H9 (cell line): ENCODE results near the gene HTR2A. TPM values are rescaled to one million over a fixed set of nuclear protein-coding genes. Genes with fewer than 3 reads are reported as not detected.

Experiments
- DNase-seq: peaks from one replicate; pipeline ENCODE4 v3.0.0-alpha.2; 2017
- H2AFZ ChIP-seq: one replicate; pipeline ENCODE4 v1.6.1; 2013; ENCODE audit warnings: mild to moderate bottlenecking, low read length, control low read depth, moderate library complexity
- H2AK5ac ChIP-seq: 2 replicates; pipeline ENCODE4 v1.6.1; 2013; ENCODE audit warnings: low read length, control low read depth, mixed read lengths; ENCODE audit not compliant: insufficient read length
- H2BK120ac ChIP-seq: one replicate; pipeline ENCODE4 v1.6.1; 2013; ENCODE audit warnings: low read depth, mild to moderate bottlenecking, low read length, control low read depth, inconsistent platforms; ENCODE audit not compliant: poor library complexity, severe bottlenecking
- H2BK12ac ChIP-seq: 2 replicates; pipeline ENCODE4 v1.6.1; 2013; ENCODE audit warnings: low read length, control low read depth, mixed read lengths, low read depth; ENCODE audit not compliant: insufficient read length
- H2BK15ac ChIP-seq: 2 replicates; pipeline ENCODE4 v1.6.1; 2013; ENCODE audit warnings: low read depth, low read length, control low read depth
- H2BK20ac ChIP-seq: one replicate; pipeline ENCODE4 v1.6.1; 2013; ENCODE audit warnings: low read depth, mild to moderate bottlenecking, low read length, control low read depth, inconsistent platforms; ENCODE audit not compliant: poor library complexity, severe bottlenecking
- H2BK5ac ChIP-seq: 2 replicates; pipeline ENCODE4 v1.6.1; 2013; ENCODE audit warnings: low read length, control low read depth, mixed read lengths; ENCODE audit not compliant: insufficient read length
- H3K14ac ChIP-seq: 2 replicates; pipeline ENCODE4 v1.6.1; 2013; ENCODE audit warnings: low read length, control low read depth; ENCODE audit not compliant: insufficient read depth
- H3K18ac ChIP-seq: 2 replicates; pipeline ENCODE4 v1.6.1; 2013; ENCODE audit warnings: low read depth, mild to moderate bottlenecking, mixed read lengths, low read length, control low read depth; ENCODE audit not compliant: insufficient read length
- H3K23ac ChIP-seq: 2 replicates; pipeline ENCODE4 v1.6.1; 2013; ENCODE audit warnings: low read length, control low read depth, mixed read lengths, low read depth; ENCODE audit not compliant: insufficient read length
- H3K23me2 ChIP-seq: 2 replicates; pipeline ENCODE4 v1.6.1; 2013; ENCODE audit warnings: low read depth, mild to moderate bottlenecking, mixed read lengths, low read length, control low read depth; ENCODE audit not compliant: insufficient read length, poor library complexity, severe bottlenecking
- H3K27ac ChIP-seq: 2 replicates; pipeline ENCODE4 v1.5.1; 2013; ENCODE audit warnings: low read length, control low read depth, mixed read lengths, low read depth; ENCODE audit not compliant: insufficient read length
- H3K27me3 ChIP-seq: 2 replicates; pipeline ENCODE4 v1.6.1; 2013; ENCODE audit warnings: low read length, control low read depth, inconsistent platforms; ENCODE audit not compliant: insufficient read depth
- H3K4ac ChIP-seq: 2 replicates; pipeline ENCODE4 v1.6.1; 2013; ENCODE audit warnings: low read depth, mild to moderate bottlenecking, control low read depth, inconsistent platforms, low read length, moderate library complexity
- H3K4me1 ChIP-seq: 2 replicates; pipeline ENCODE4 v1.6.1; 2013; ENCODE audit warnings: low read length, control low read depth, inconsistent platforms; ENCODE audit not compliant: insufficient read depth
- H3K4me2 ChIP-seq: 2 replicates; pipeline ENCODE4 v1.6.1; 2013; ENCODE audit warnings: low read length, control low read depth, mixed read lengths; ENCODE audit not compliant: insufficient read length, insufficient read depth
- H3K56ac ChIP-seq: 2 replicates; pipeline ENCODE4 v1.6.1; 2013; ENCODE audit warnings: low read depth, mild to moderate bottlenecking, mixed read lengths, low read length, control low read depth; ENCODE audit not compliant: insufficient read length
- H3K79me1 ChIP-seq: 2 replicates; pipeline ENCODE4 v1.6.1; 2013; ENCODE audit warnings: low read depth, mild to moderate bottlenecking, moderate library complexity, low read length, control low read depth, inconsistent platforms; ENCODE audit not compliant: insufficient read depth, poor library complexity, severe bottlenecking
- H3K79me2 ChIP-seq: 2 replicates; pipeline ENCODE4 v1.6.1; 2013; ENCODE audit warnings: low read length, control low read depth, inconsistent platforms; ENCODE audit not compliant: insufficient read depth
- H3K9ac ChIP-seq: 2 replicates; pipeline ENCODE4 v1.6.1; 2013; ENCODE audit warnings: low read length, control low read depth, mixed read lengths; ENCODE audit not compliant: insufficient read length; ENCODE audit errors: extremely low read depth
- H3K9me3 ChIP-seq: one replicate; pipeline ENCODE4 v1.6.1; 2013; ENCODE audit warnings: low read depth, low read length, inconsistent platforms; ENCODE audit not compliant: control insufficient read depth
- H3T11ph ChIP-seq: one replicate; pipeline ENCODE4 v1.6.1; 2013; ENCODE audit warnings: mild to moderate bottlenecking, low read length, control low read depth, inconsistent platforms
- H4K20me1 ChIP-seq: one replicate; pipeline ENCODE4 v1.6.1; 2013; ENCODE audit not compliant: control insufficient read depth, insufficient read length, insufficient read depth
- H4K5ac ChIP-seq: 2 replicates; pipeline ENCODE4 v1.6.1; 2013; ENCODE audit warnings: low read depth, mild to moderate bottlenecking, mixed read lengths, low read length, control low read depth; ENCODE audit not compliant: insufficient read length
- H4K8ac ChIP-seq: replicated peaks from 2 replicates; pipeline ENCODE4 v1.6.1; 2013; ENCODE audit warnings: low read length, control low read depth, mixed read lengths, low read depth; ENCODE audit not compliant: insufficient read length
- H4K91ac ChIP-seq: 2 replicates; pipeline ENCODE4 v1.6.1; 2013; ENCODE audit warnings: low read depth, mild to moderate bottlenecking, moderate library complexity, mixed read lengths, low read length, control low read depth; ENCODE audit not compliant: insufficient read length
- H3K27ac Mint-ChIP-seq, 3 experiments: 2 replicates in 2 of 3; 3 replicates in 1 of 3; pipeline ENCODE4 v1.8.0; 2020 to 2021; ENCODE audit warnings: mixed read lengths in 3 of 3, mild to moderate bottlenecking in 1 of 3, moderate library complexity in 1 of 3
- H3K27me3 Mint-ChIP-seq: 2 replicates; pipeline ENCODE4 v1.8.0; 2021; ENCODE audit warnings: low read depth, mild to moderate bottlenecking, moderate library complexity, mixed read lengths
- H3K36me3 Mint-ChIP-seq, 3 experiments: 2 replicates in 2 of 3; 3 replicates in 1 of 3; pipeline ENCODE4 v1.8.0; 2020 to 2021; ENCODE audit warnings: low read depth in 3 of 3, mixed read lengths in 3 of 3; ENCODE audit not compliant: insufficient read depth in 1 of 3
- H3K4me1 Mint-ChIP-seq, 2 experiments: 2 replicates each; pipeline ENCODE4 v1.8.0; 2020; ENCODE audit warnings: mixed read lengths in 2 of 2
- H3K4me3 Mint-ChIP-seq, 2 experiments: 2 replicates in 1 of 2; 3 replicates in 1 of 2; pipeline ENCODE4 v1.8.0; 2020 to 2021; ENCODE audit warnings: mild to moderate bottlenecking in 2 of 2, mixed read lengths in 2 of 2, moderate library complexity in 1 of 2
- H3K9me3 Mint-ChIP-seq, 2 experiments: 2 replicates in 1 of 2; 3 replicates in 1 of 2; pipeline ENCODE4 v1.8.0; 2020; ENCODE audit warnings: mild to moderate bottlenecking in 2 of 2, mixed read lengths in 2 of 2, moderate library complexity in 1 of 2
- WGBS: extraction: QIAGEN DNeasy Blood & Tissue Kit; methylation state at CpG from one replicate; pipeline ENCODE4 v1.1.7; 2013; ENCODE audit warnings: missing lambda C conversion rate, low lambda C conversion rate, mixed read lengths; ENCODE audit not compliant: insufficient read length; ENCODE audit errors: extremely low coverage; 5-methylcytosine and 5-hydroxymethylcytosine counted together
- total RNA-seq: library from RNA; stranded (reverse); gene quantifications from 2 replicates; pipeline ENCODE4 v1.2.1, GENCODE V29; 2021
- TF ChIP-seq, protein P1 (sequence below): fragments of 200-600 bp; sonication (generic); conservative IDR thresholded peaks from 3 replicates; pipeline ENCODE4 v1.8.0; 2021; ENCODE audit warnings: antibody characterized with exemption, mild to moderate bottlenecking

Gene HTR2A
- total RNA-seq, 1 experiment from 2014 or later = not detected

DNA sequence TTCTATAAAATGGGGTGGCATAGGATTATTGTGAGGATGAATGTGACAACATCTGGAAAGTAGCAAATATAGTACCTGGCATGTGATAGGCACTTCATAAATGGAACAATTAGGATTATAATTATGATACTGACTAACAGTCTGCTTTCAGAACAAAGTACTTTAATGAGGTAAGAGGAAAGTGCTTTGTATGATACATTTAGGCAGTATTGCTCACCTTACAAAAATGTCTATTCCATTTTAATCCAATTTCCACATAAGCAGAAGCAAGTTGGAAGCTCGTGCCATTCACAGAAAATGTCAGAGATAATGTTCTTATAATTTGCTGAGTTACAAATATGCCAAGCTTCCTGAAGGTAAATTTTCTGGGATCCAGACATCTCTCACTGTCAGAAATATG, 16.9 kb upstream of the HTR2A start:
- no peaks in the 10 kb centered on the region for H3K27me3 ChIP-seq
- H3K9me3 Mint-ChIP-seq = peaks cover 7% of the 10 kb centered on the region in 2 experiments; a peak in 4 of 5 replicates
- no peak overlapping the region for H3K9ac ChIP-seq
- no peak overlapping the region for H3T11ph ChIP-seq
- H2BK120ac ChIP-seq = no peak overlapping the region
- H2AFZ ChIP-seq = no peak overlapping the region
- no peak overlapping the region for H3K4ac ChIP-seq
- H3K4me2 ChIP-seq = no peak overlapping the region
- peaks cover 4% of the 10 kb centered on the region for H3K9me3 ChIP-seq
- H4K8ac ChIP-seq = no peak overlapping the region
- H2AK5ac ChIP-seq = no peak overlapping the region
- no CpG with 5 or more reads among the region's 1 CpG for WGBS
- no peak for DNase-seq
- no peak overlapping the region for H3K14ac ChIP-seq
- H3K18ac ChIP-seq = no peak overlapping the region
- no peak overlapping the region for H3K27ac Mint-ChIP-seq
- TF ChIP-seq, protein P1, sequence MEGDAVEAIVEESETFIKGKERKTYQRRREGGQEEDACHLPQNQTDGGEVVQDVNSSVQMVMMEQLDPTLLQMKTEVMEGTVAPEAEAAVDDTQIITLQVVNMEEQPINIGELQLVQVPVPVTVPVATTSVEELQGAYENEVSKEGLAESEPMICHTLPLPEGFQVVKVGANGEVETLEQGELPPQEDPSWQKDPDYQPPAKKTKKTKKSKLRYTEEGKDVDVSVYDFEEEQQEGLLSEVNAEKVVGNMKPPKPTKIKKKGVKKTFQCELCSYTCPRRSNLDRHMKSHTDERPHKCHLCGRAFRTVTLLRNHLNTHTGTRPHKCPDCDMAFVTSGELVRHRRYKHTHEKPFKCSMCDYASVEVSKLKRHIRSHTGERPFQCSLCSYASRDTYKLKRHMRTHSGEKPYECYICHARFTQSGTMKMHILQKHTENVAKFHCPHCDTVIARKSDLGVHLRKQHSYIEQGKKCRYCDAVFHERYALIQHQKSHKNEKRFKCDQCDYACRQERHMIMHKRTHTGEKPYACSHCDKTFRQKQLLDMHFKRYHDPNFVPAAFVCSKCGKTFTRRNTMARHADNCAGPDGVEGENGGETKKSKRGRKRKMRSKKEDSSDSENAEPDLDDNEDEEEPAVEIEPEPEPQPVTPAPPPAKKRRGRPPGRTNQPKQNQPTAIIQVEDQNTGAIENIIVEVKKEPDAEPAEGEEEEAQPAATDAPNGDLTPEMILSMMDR = no peak
- H3K27ac ChIP-seq = no peak overlapping the region
- no peaks in the 10 kb centered on the region for H3K27me3 Mint-ChIP-seq
- no peaks in the 10 kb centered on the region for H3K4me1 Mint-ChIP-seq
- H3K79me2 ChIP-seq = no peaks in the 10 kb centered on the region
- peaks cover 0 to 8% (median 2%) of the 10 kb centered on the region in 3 experiments; a peak in 3 of 7 replicates for H3K36me3 Mint-ChIP-seq
- no peaks in the 10 kb centered on the region for H3K23me2 ChIP-seq
- H3K4me3 Mint-ChIP-seq = no peak overlapping the region
- no peak overlapping the region for H2BK5ac ChIP-seq
- H3K23ac ChIP-seq = no peak overlapping the region
- no peak overlapping the region for H2BK20ac ChIP-seq
- no peaks in the 10 kb centered on the region for H3K4me1 ChIP-seq
- H4K20me1 ChIP-seq = no peaks in the 10 kb centered on the region
- H4K91ac ChIP-seq = no peak overlapping the region
- H2BK12ac ChIP-seq = no peak overlapping the region
- no peak overlapping the region for H2BK15ac ChIP-seq
- no peaks in the 10 kb centered on the region for H3K79me1 ChIP-seq
- no peak overlapping the region for H3K56ac ChIP-seq
- no peak overlapping the region for H4K5ac ChIP-seq
